HG02981 (cell line): ENCODE results near the gene CGNL1.

ENCODE experiments used
- ATAC-seq: cut with Tn5 transposase; IDR thresholded peaks from one replicate; pipeline ENCODE4 v1.9.1; 2021; ENCODE audit warnings: mild to moderate bottlenecking, moderate library complexity; ENCODE audit not compliant: unreplicated experiment

CGNL1 gene

DNA sequence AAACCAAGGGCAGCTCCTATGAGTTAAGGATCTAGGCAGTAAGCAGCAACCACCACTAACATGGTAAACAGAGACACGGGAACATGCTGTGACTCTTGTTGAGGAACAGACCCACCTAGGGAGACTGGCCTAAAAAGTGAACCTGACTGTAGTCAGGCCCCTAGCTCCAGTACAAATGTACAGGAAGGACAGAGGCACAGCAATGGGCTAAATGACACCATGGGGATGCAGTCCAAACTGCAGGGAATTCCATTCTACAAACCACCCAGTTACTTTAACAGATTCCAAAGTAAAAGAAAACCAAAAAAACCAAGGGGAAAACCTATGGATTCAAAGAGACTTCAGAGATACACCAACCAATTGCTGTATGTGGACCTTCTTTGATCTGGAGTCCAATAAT, 28.2 kb upstream of the CGNL1 start:
- ATAC-seq: no peak

DNA sequence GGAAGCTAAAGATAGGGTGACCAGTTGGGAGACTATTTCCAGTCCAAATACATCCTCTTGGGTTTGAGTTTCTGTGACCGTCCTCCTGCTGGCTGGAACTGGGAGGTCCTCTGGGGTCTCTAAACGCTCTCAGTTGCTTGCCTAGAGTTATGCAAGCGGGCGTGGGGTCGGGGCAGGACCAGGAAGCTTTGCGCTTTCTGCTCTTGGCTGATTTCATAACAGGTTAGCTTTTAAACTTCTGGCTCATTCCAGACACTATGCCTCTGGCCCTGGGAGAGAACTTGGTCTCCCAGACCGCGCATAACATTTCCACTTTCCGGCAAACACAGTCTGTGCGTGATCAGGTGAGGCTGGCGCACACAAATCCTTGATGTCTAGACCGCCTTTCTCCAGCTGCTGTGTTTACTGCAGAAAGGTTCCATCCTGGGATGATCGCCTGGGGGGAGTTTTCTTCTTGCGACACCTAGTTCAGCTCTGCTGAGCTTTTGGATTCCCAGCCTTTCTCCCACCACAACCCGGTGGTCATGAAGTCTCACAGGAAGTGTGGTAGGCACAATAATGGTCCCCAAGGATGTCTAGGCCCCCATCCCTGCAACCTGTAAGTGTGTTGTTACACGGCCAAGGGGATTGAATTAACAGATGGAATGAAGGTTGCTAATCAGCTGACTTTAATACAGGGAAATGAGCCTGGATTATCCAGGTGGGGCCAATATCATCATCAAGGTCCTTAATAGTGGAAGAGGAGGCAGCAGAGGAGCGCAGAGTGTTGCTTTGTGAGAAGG, 23.6 kb upstream of the CGNL1 start:
- no peak for ATAC-seq

GRCh38 chr15:57353317-57353804, 22.9 kb upstream of the CGNL1 start:
- ATAC-seq: no peak

- ATAC-seq: no peak
Observed at GRCh38 chr15:57354436-57355123, 21.7 kb upstream of the CGNL1 start.

GRCh38 chr15:57355259-57355658, 21.0 kb upstream of the CGNL1 start:
- no peak for ATAC-seq

- no peak for ATAC-seq
Observed at GRCh38 chr15:57356178-57356577, 20.1 kb upstream of the CGNL1 start.

DNA sequence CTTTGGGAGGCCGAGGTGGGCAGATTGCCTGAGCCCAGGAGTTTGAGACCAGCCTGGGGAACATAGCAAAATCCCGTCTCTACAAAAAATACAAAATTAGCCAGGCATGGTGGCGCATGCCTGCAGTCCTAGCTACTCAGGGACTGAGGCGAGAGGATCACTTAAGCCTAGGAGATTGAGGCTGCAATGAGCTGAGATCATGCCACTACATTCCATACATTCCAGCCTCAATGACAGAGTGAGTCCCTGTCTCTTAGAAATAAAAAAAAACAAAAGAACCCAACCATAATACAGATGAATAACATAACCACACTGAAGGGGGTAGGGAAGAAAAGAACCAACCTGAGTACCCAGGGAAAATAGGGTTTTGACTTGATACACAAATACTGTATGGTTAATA, 19.7 kb upstream of the CGNL1 start:
- ATAC-seq: no peak

DNA sequence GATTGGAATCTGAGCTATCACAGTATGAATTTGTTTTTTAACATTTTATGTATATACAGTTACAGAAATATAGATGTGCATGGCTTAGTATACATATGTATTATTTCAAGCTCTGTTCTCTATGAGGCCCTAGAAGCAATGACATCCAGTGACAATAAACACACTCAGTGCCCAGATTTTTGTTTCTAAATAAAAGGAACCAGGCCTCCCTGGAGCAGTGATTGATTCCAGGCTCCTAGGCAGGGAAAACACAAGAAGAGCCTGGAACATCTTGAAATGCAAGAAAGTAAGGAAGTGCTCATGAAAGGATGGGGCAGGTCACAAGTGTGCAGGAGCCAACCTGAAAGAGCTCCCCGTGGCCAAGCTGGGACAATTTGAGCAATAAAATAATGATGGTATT, 18.5 kb upstream of the CGNL1 start:
- no peak for ATAC-seq

- ATAC-seq: no peak
Observed at GRCh38 chr15:57358571-57358970, 17.7 kb upstream of the CGNL1 start.

GRCh38 chr15:57363661-57364060, 12.6 kb upstream of the CGNL1 start:
- ATAC-seq: no peak

DNA sequence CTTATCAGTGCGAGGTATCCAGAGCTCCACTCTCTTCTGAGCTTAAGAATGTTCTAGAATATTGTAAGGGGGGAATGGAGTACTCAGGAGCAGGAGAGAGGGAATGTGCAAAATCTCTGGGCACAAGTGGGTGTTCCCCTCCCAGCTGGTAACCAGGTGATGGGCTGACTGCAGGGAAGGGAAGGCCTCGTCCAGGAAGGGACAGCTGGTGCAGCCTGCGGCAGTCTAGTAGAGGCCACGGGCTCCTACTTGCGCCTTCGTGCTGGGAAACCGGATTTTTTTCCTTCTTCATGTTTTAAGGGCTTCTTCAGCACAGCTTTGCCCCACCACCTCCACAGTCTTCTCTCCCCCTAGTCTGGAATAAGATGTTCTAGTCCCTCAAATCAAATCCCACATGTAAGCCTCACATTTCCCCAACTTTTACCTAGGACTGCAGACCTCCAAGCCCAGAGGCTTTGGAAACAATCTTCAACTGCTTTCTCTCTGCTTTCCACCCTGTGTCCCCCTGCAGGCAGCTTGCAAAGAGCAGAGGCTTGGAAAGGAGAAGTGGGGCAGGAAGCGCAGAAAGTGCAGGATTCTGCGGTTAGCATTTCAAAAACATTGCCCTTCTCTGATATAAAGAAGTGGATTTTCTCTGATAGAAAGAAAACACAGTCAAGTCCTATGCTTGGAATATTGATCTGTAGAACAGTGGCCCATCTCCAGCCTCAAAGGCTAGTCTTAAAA, 11.9 kb upstream of the CGNL1 start:
- ATAC-seq: no peak

- no peak for ATAC-seq
Observed at GRCh38 chr15:57367556-57367955, 8.7 kb upstream of the CGNL1 start.

GRCh38 chr15:57370929-57371328, 5.4 kb upstream of the CGNL1 start:
- no peak for ATAC-seq

DNA sequence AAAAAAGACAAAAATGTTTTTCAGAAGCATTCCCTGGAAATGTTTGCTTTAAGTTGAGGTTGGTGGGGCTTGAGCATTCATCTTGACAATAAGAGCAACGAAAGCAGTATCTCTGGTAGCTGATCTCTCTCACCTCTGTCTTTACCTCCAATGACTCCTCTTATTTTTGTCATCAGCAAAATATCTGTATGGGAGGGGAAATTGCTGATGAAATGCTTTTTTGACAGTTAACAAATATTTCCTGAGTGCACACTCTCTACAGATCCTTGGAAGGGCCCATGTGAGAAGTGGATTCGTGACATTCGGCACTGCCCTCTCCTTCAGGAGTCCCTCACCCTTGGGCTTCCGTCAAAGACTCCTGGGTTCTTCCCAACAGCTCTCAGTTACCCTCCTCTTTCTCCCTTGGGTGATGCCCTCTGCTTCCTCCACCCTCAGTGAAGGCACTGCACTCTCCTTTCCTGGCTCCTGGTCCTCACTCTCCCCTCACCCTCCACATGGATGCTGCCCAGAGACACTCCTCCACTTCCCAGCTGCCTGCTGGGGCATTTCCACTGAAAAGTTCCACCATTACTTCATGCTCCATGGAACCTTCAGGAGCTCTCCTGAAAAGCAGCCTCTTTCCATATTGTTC, 2.9 kb upstream of the CGNL1 start:
- ATAC-seq: no peak

GRCh38 chr15:57373882-57374276, 2.4 kb upstream of the CGNL1 start:
- ATAC-seq: no peak

- no peak for ATAC-seq
Observed at GRCh38 chr15:57376696-57377477, 582 bp downstream of the CGNL1 start.

DNA sequence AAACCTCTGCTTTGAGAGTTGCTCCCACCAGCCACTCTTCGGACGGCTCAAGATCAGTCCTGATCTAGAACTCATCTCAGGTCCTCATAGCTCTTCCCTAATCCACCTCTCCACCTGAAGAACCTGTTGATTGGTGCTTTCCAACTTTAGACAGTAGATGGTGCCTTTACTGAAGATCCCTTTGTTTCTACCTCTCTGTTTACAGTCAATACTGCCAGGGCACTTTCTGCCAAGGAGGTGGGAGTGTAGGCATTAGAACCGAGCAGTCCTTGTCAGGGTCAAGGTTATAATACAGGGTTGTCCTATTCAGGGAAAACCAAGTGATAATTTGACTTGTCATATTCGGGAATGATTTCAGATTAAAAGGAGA, 1.2 kb downstream of the CGNL1 start:
- ATAC-seq: no peak

- ATAC-seq: no peak
Observed at GRCh38 chr15:57379487-57379886, 3.2 kb downstream of the CGNL1 start.

- ATAC-seq: no peak
Observed at GRCh38 chr15:57380854-57381253, 4.5 kb downstream of the CGNL1 start.

- ATAC-seq: no peak
Observed at GRCh38 chr15:57382215-57382614, 5.9 kb downstream of the CGNL1 start.

DNA sequence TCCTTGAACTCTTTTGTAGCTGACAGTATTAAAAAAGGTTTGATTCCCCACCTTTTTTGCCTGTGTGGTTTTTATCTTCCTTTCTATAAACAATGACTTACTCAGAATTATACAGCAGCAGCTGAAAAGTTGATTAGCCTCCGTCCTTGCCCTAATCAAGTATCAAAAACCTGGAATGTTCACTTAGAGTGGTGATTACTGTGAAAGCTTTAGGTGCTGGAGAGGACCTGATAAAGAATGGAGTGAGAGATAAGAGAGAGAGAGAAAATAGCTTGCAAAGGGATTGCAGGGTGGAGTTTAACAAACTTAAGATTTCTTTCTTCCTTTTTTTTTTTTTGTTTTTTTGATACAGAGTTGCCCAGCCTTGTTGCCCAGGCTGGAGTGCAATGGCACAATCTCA, 6.7 kb downstream of the CGNL1 start:
- ATAC-seq: no peak
